Activated CD4-positive, alpha-beta T cell treated with anti-CD3 and anti-CD28 coated beads, Interleukin-2, Interleukin-6, amounts not matched to agents 100 ng/mL and 50 ng/mL, durations not matched to agents 16 hours and 8 hours (primary cell): ENCODE measurements around the gene INHBE.
A peak's percentile ranks its signal among the peaks of the same experiment; 100 is the strongest.

ENCODE experiments used
- DNase-seq: peaks from one replicate; pipeline ENCODE4 v3.0.0-alpha.2; 2020

The INHBE gene

GRCh38 chr12:57461917-57462250, 6.8 kb downstream of the INHBE start:
- DNase-seq = no peak

GRCh38 chr12:57462251-57462911, 7.3 kb downstream of the INHBE start:
- DNase-seq = peak; percentile 96

- no peak for DNase-seq
These were observed 7.8 kb downstream of the INHBE start for GRCh38 chr12:57462912-57463253.

- no peak for DNase-seq
These were observed 9.5 kb downstream of the INHBE start for GRCh38 chr12:57464569-57464968.

GRCh38 chr12:57465030-57465746, 10.1 kb downstream of the INHBE start:
- no peak for DNase-seq

GRCh38 chr12:57465747-57466505, 10.8 kb downstream of the INHBE start:
- no peak for DNase-seq

- no peak for DNase-seq
These were observed 12.2 kb downstream of the INHBE start for GRCh38 chr12:57467212-57467874.

GRCh38 chr12:57467915-57468314, 12.8 kb downstream of the INHBE start:
- no peak for DNase-seq

GRCh38 chr12:57469296-57470164, 14.4 kb downstream of the INHBE start:
- no peak for DNase-seq

GRCh38 chr12:57470286-57470969, 15.3 kb downstream of the INHBE start:
- no peak for DNase-seq

GRCh38 chr12:57470970-57471656, 16.0 kb downstream of the INHBE start:
- no peak for DNase-seq

GRCh38 chr12:57471661-57472060, 16.6 kb downstream of the INHBE start:
- DNase-seq = no peak

GRCh38 chr12:57472391-57472790, 17.3 kb downstream of the INHBE start:
- no peak for DNase-seq

- DNase-seq = no peak
These were observed 18.3 kb downstream of the INHBE start for GRCh38 chr12:57473392-57473791.

- DNase-seq = no peak
These were observed 18.8 kb downstream of the INHBE start for GRCh38 chr12:57473886-57474285.

- DNase-seq = no peak
These were observed 19.3 kb downstream of the INHBE start for GRCh38 chr12:57474430-57474829.

- DNase-seq = no peak
These were observed 19.8 kb downstream of the INHBE start for GRCh38 chr12:57474862-57475261.

GRCh38 chr12:57475271-57476161, 20.4 kb downstream of the INHBE start:
- no peak for DNase-seq

GRCh38 chr12:57476162-57476992, 21.3 kb downstream of the INHBE start:
- DNase-seq = peak; percentile 90
